ENCODE measurements around the gene SNRPB2. TPM values are rescaled to one million over a fixed set of nuclear protein-coding genes. Genes with fewer than 3 reads are reported as not detected.

SNRPB2 gene
- total and polyA plus RNA-seq, 9 of the 15 experiments (the other 6 are each of a cell fraction or from before 2014, with no cell fraction given), result 40.0 to 131 (median 89.4) TPM

GRCh38 chr20:16692442-16692841 lies 37.4 kb upstream of the SNRPB2 start:
- Histone ChIP-seq H3K4me2 (ENCODE audit: insufficient read depth, low read length) (no peak overlapping the region), H3K27ac (ENCODE audit: extremely low read depth, low read depth, low read length) (no peak overlapping the region), H3K4me1 (replicated peaks in 1 of 2; ENCODE audit: control insufficient read depth in 2 of 2, insufficient read depth in 2 of 2, low read length in 2 of 2) (no peaks in the 10 kb centered on the region), H3K9ac (ENCODE audit: insufficient read depth in 1 of 2, low read depth in 2 of 2, low read length in 2 of 2) (no peak overlapping the region), H3K4me3 (no peak overlapping the region), H4K20me1 (replicated peaks; ENCODE audit: control insufficient read depth, insufficient read depth, low read length) (no peaks in the 10 kb centered on the region), H3K79me2 (ENCODE audit: control insufficient read depth, insufficient read depth, low read length) (no peaks in the 10 kb centered on the region), H2AFZ (ENCODE audit: low read depth, low read length) (no peak overlapping the region), H3K9me3 (replicated peaks; ENCODE audit: control insufficient read depth, insufficient read depth, low read depth, low read length) (no peaks in the 10 kb centered on the region), H3K9me1 (ENCODE audit: control insufficient read depth, insufficient read depth, low read length) (no peaks in the 10 kb centered on the region), H3K36me3 (ENCODE audit: control insufficient read depth, insufficient read depth, low read length) (no peaks in the 10 kb centered on the region), H3K27me3 (ENCODE audit: control insufficient read depth in 2 of 2, insufficient read depth in 2 of 2, low read length in 2 of 2) (no peaks in the 10 kb centered on the region)
- no TSS peak for BruUV-seq (replicated peaks)
- ATAC-seq, result no peak
- TF ChIP-seq BDP1 (IDR thresholded peaks at IDR 0.05; ENCODE audit: insufficient read depth, insufficient read length), result no peak
- FAIRE-seq, result no peak
- no peak for DNase-seq (ENCODE audit: extremely low read depth in 1 of 4, low spot score in 3 of 4)
- ChIA-PET CTCF (ENCODE audit: low intra/inter-chr PET ratio) (no interaction called here), POLR2A (no interaction called here)
- intact Hi-C loops (cut with micrococcal nuclease), result no loop called here
- in situ Hi-C loops (cut with MboI), result no loop called here

- POLR2A ChIA-PET, result no interaction called here
- H3K27me3 ChIP-seq (ENCODE audit: control insufficient read depth in 2 of 2, insufficient read depth in 2 of 2, low read length in 2 of 2), result no peaks in the 10 kb centered on the region
- 0% methylated on average over 1 of the region's 1 CpG for WGBS (ENCODE audit: insufficient coverage, low coverage, missing lambda C conversion rate)
- intact Hi-C loops (cut with micrococcal nuclease) (no loop called here), in situ Hi-C loops (cut with MboI) (no loop called here)
- H3K4me1 ChIP-seq (replicated peaks in 1 of 2; ENCODE audit: control insufficient read depth in 2 of 2, insufficient read depth in 2 of 2, low read length in 2 of 2), result no peaks in the 10 kb centered on the region
- no peak overlapping the region for H3K4me3 ChIP-seq
- H3K36me3 ChIP-seq (ENCODE audit: control insufficient read depth, insufficient read depth, low read length), result no peaks in the 10 kb centered on the region
- no peak overlapping the region for H3K4me2 ChIP-seq (ENCODE audit: insufficient read depth, low read length)
- H3K9me3 ChIP-seq (replicated peaks; ENCODE audit: control insufficient read depth, insufficient read depth, low read depth, low read length), result no peaks in the 10 kb centered on the region
- CTCF ChIA-PET (ENCODE audit: low intra/inter-chr PET ratio), result no interaction called here
- no peaks in the 10 kb centered on the region for H3K79me2 ChIP-seq (ENCODE audit: control insufficient read depth, insufficient read depth, low read length)
- no peak overlapping the region for H3K27ac ChIP-seq (ENCODE audit: extremely low read depth, low read depth, low read length)
- H2AFZ ChIP-seq (ENCODE audit: low read depth, low read length), result no peak overlapping the region
- FAIRE-seq (no peak), ATAC-seq (no peak), DNase-seq (ENCODE audit: extremely low read depth in 1 of 4, low spot score in 3 of 4) (no peak)
- no TSS peak for BruUV-seq (replicated peaks)
- H3K9me1 ChIP-seq (ENCODE audit: control insufficient read depth, insufficient read depth, low read length), result no peaks in the 10 kb centered on the region
- H4K20me1 ChIP-seq (replicated peaks; ENCODE audit: control insufficient read depth, insufficient read depth, low read length), result no peaks in the 10 kb centered on the region
- H3K9ac ChIP-seq (ENCODE audit: insufficient read depth in 1 of 2, low read depth in 2 of 2, low read length in 2 of 2), result no peak overlapping the region
- TF ChIP-seq NFIC (IDR thresholded peaks at IDR 0.05), result no peak
- TF ChIP-seq, protein P1, sequence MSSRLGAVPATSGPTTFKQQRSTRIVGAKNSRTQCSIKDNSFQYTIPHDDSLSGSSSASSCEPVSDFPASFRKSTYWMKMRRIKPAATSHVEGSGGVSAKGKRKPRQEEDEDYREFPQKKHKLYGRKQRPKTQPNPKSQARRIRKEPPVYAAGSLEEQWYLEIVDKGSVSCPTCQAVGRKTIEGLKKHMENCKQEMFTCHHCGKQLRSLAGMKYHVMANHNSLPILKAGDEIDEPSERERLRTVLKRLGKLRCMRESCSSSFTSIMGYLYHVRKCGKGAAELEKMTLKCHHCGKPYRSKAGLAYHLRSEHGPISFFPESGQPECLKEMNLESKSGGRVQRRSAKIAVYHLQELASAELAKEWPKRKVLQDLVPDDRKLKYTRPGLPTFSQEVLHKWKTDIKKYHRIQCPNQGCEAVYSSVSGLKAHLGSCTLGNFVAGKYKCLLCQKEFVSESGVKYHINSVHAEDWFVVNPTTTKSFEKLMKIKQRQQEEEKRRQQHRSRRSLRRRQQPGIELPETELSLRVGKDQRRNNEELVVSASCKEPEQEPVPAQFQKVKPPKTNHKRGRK (tag; IDR thresholded peaks at IDR 0.05), result no peak
- TF ChIP-seq SP1 (CRISPR knock-in tag; IDR thresholded peaks at IDR 0.05), result no peak
- no peak for TF ChIP-seq ZNF146 (CRISPR knock-in tag; IDR thresholded peaks at IDR 0.05; ENCODE audit: unreplicated experiment)
- TF ChIP-seq NR2C2 (CRISPR knock-in tag; IDR thresholded peaks at IDR 0.05), result no peak
- TF ChIP-seq NR2C2 (tag; IDR thresholded peaks at IDR 0.05), result no peak
- no peak for TF ChIP-seq STAT5B (CRISPR knock-in tag; IDR thresholded peaks at IDR 0.05)
- no peak for TF ChIP-seq CBX5 (IDR thresholded peaks at IDR 0.05; ENCODE audit: borderline replicate concordance, low read depth)
- TF ChIP-seq CBFB (CRISPR knock-in tag; IDR thresholded peaks at IDR 0.05), result no peak
- TF ChIP-seq, protein P2, sequence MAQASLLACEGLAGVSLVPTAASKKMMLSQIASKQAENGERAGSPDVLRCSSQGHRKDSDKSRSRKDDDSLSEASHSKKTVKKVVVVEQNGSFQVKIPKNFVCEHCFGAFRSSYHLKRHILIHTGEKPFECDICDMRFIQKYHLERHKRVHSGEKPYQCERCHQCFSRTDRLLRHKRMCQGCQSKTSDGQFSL (CRISPR knock-in tag; IDR thresholded peaks at IDR 0.05), result no peak
- TF ChIP-seq, protein P2 (tag; IDR thresholded peaks at IDR 0.05), result no peak
- TF ChIP-seq MEIS2 (IDR thresholded peaks at IDR 0.05; ENCODE audit: partially characterized antibody), result no peak
- TF ChIP-seq, protein P3, sequence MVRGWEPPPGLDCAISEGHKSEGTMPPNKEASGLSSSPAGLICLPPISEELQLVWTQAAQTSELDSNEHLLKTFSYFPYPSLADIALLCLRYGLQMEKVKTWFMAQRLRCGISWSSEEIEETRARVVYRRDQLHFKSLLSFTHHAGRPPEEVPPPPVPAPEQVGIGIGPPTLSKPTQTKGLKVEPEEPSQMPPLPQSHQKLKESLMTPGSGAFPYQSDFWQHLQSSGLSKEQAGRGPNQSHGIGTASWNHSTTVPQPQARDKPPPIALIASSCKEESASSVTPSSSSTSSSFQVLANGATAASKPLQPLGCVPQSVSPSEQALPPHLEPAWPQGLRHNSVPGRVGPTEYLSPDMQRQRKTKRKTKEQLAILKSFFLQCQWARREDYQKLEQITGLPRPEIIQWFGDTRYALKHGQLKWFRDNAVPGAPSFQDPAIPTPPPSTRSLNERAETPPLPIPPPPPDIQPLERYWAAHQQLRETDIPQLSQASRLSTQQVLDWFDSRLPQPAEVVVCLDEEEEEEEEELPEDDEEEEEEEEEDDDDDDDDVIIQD (CRISPR knock-in tag; IDR thresholded peaks at IDR 0.05), result no peak
- TF ChIP-seq HMG20A (CRISPR knock-in tag; conservative IDR thresholded peaks at IDR 0.05), result no peak
Measured at GRCh38 chr20:16693278-16693677, 36.5 kb upstream of the SNRPB2 start.

All from K562 (cell line).